Gastrocnemius medialis (tissue), 4 donors: ENCODE data around the gene NPIPA7.
"Not testable (repeated sequence)": the region's sequence is repeated elsewhere in the genome, so short reads cannot be mapped to it uniquely, and the experiment has no call there.

Experiments
- CTCF ChIP-seq, 5 experiments: fragments of 450-650 bp in 3 of 5; fragments of 200-600 bp in 2 of 5; sonication (generic) in 2 of 5; IDR thresholded peaks in 4 of 5; conservative IDR thresholded peaks in 1 of 5; 1 replicate in 4 of 5; 2 replicates in 1 of 5; pipeline ENCODE4 v1.5.1; 2016 to 2019; ENCODE audit warnings: antibody characterized with exemption in 5 of 5, mild to moderate bottlenecking in 3 of 5, moderate library complexity in 3 of 5
- POLR2A ChIP-seq, 2 donors: fragments of 450-650 bp; IDR thresholded peaks; one replicate each; pipeline ENCODE4 v1.6.1; 2017; ENCODE audit warnings: antibody characterized with exemption in 2 of 2, mild to moderate bottlenecking in 2 of 2, moderate library complexity in 2 of 2

- TF ChIP-seq CTCF (IDR thresholded peaks at IDR 0.05 in 4 of 5, conservative IDR thresholded peaks at IDR 0.05 in 1 of 5); POLR2A (IDR thresholded peaks at IDR 0.05): not testable (repeated sequence)
Measured at GRCh38 chr16:16364100-16364499, 14.8 kb upstream of the NPIPA7 start.
